ENCODE data around the gene SEMA4A.
"Not testable (repeated sequence)": the region's sequence is repeated elsewhere in the genome, so short reads cannot be mapped to it uniquely, and the experiment has no call there.

Gene SEMA4A

GRCh38 chr1:156119503-156120209 is 33.7 kb upstream of the SEMA4A start:
- DNase-seq = peak; percentile 49

GRCh38 chr1:156120318-156120717 is 33.1 kb upstream of the SEMA4A start:
- no peak for DNase-seq

GRCh38 chr1:156121005-156121404 is 32.4 kb upstream of the SEMA4A start:
- DNase-seq = not testable (repeated sequence)

- peak; percentile 24 for DNase-seq
Observed at GRCh38 chr1:156121457-156121856, 31.9 kb upstream of the SEMA4A start.

GRCh38 chr1:156122086-156122485 is 31.3 kb upstream of the SEMA4A start:
- no peak for DNase-seq

GRCh38 chr1:156122519-156123355 is 30.6 kb upstream of the SEMA4A start:
- peak; percentile 34 for DNase-seq

- DNase-seq = peak; percentile 66
Observed at GRCh38 chr1:156123356-156124196, 29.8 kb upstream of the SEMA4A start.

GRCh38 chr1:156124557-156125483 is 28.6 kb upstream of the SEMA4A start:
- peak; percentile 70 for DNase-seq

- DNase-seq = peak; percentile 28
Observed at GRCh38 chr1:156125544-156125943, 27.8 kb upstream of the SEMA4A start.

- DNase-seq = peak; percentile 79
Observed at GRCh38 chr1:156126043-156126629, 27.2 kb upstream of the SEMA4A start.

- peak; percentile 89 for DNase-seq
Observed at GRCh38 chr1:156126630-156127534, 26.5 kb upstream of the SEMA4A start.

- DNase-seq = peak; percentile 17
Observed at GRCh38 chr1:156128308-156128653, 25.1 kb upstream of the SEMA4A start.

GRCh38 chr1:156128654-156129597 is 24.5 kb upstream of the SEMA4A start:
- DNase-seq = peak; percentile 20

GRCh38 chr1:156129687-156130577 is 23.5 kb upstream of the SEMA4A start:
- DNase-seq = peak; percentile 81

GRCh38 chr1:156130578-156130942 is 22.8 kb upstream of the SEMA4A start:
- DNase-seq = no peak

GRCh38 chr1:156134716-156135435 is 18.5 kb upstream of the SEMA4A start:
- peak; percentile 31 for DNase-seq
